Erythroblast (primary cell): ENCODE results near the gene NSD1.

ENCODE experiments used
- GATA1 ChIP-seq: IDR thresholded peaks from 2 replicates; pipeline ENCODE4 v1.6.1; 2011; ENCODE audit warnings: low read depth, mild to moderate bottlenecking, control low read depth, low read length, moderate library complexity
- POLR2A ChIP-seq: IDR thresholded peaks from 2 replicates; pipeline ENCODE4 v1.6.1; 2011; ENCODE audit warnings: mild to moderate bottlenecking, low read length

GRCh38 chr5:177260961-177261360 is 127.4 kb downstream of the NSD1 start:
- TF ChIP-seq POLR2A (no peak), GATA1 (no peak)
